Nasal cavity respiratory epithelium epithelial cell of viscerocranial mucosa (primary cell): ENCODE measurements around the gene MTCP1. TPM values are rescaled to one million over a fixed set of nuclear protein-coding genes. Genes with fewer than 3 reads are reported as not detected.

Source experiments
- total RNA-seq: library from RNA; depleted of rRNA; stranded (reverse); fragments of >200 nt; gene quantifications from 2 replicates; pipeline ENCODE4 v1.2.3, GENCODE V29; 2014

The MTCP1 gene, protein sequence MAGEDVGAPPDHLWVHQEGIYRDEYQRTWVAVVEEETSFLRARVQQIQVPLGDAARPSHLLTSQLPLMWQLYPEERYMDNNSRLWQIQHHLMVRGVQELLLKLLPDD
- 12.2 and 22.6 TPM in 2 replicates for total RNA-seq

DNA sequence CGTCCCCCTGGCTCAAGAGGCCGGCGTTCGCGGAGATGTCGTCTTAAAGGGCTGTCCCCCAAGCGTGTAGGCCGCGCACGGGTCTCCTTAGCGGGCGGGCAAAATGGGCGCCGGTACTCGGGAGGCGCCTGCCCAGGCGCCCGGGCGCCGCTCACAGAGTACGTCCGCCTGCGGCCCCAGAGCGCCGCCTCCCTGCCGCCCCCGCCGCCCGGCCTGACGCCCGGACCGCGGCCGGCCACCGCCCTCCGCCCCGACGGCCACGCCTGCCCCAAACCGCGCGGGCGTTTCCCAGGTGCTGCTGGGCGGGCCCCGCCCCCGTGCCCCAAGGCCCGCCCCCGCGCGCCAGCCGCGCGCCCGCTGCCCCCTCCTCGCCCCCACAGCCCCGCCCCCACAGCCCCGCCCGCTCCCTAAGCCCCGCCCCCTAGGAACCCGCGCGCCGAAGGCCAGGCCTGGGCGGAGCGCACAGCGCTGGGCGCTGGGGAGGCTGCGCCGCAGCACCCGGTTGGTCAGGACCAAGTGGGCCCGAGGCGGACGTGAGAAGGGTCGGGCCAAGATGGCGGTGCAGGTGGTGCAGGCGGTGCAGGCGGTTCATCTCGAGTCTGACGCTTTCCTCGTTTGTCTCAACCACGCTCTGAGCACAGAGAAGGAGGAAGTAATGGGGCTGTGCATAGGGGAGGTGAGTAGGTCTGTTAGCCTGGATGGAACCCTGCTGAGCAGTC lies at the start of gene MTCP1, which contains the start of the genes BRCC3 and CMC4:
Gene MTCP1 (minus strand): TSS at position 162 of the 719 bp plus-strand sequence. CDS start 5,126 bp downstream, outside the sequence.
Gene BRCC3 (plus strand): TSS at position 534 of the 719 bp plus-strand sequence. CDS start 20 bp downstream, at position 554.
Gene CMC4 (minus strand): TSS at position 162 of the 719 bp plus-strand sequence. CDS start 7,113 bp downstream, outside the sequence.

DNA sequence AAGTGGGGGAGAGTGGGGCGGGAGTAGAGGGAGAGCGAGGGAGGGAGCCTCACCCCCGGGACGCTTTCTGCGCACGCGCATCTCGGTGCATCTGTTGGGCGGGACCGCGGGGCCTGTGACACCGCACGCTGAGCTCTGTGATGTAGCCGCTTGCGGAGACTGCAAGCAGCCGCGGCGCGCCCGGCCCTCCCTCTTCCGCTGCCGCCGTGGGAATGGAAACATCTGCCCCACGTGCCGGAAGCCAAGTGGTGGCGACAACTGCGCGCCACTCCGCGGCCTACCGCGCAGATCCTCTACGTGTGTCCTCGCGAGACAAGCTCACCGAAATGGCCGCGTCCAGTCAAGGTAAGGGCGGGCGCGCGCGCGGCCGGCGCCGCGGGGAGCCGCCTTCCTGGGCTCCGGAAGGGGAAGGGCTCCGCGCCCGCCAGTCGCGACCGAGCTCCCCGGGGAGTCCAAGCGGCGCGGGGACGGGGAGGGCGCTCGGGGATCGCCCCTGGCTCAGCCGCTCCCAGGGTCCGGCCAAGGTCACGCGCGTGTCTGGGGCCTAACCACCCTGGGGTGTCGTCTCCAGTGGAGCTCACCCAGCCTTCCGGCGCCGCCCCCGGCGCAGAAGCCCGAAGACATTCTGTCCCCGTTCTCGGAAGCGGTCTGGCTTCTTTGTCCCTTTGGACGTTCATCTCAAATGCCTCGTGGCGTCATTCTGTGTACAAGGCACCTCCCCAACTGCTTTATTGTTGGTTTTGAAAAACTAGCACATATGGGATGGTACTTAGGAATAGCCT lies 44.0 kb downstream of the MTCP1 start, which contains the start of gene FUNDC2:
Gene FUNDC2 (plus strand): TSS at position 118 of the 782 bp plus-strand sequence. CDS start 95 bp downstream, at position 213.

DNA sequence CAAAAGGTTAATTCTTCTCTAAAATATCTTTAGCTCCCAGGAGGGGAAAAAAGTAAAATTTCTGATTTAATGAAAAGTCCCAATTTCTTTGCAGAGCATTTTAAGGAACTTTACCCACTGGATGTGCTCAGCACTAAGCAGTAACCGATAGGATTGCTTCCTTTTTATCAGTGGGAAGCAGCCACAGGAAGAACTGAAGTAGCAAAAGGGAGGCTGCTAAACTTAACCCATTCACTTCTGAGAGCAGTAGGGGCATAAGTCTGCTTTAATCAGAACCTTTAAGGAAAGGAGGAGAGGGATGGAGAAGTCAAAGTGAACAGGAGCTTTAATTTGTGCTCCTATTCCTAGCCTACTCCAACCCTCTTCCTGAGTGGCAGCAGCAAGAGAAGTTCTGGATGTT lies 48.4 kb downstream of the MTCP1 start, which contains the start of gene F8:
Gene F8 (minus strand): TSS at position 139 of the 400 bp plus-strand sequence. CDS start 171 bp downstream, outside the sequence.

Other genes starting within 250 kb of the MTCP1 start
- not detected in 2 replicates for gene SMIM9, start 236.5 kb downstream of the MTCP1 start, total RNA-seq
- gene F8A1, start 184.8 kb downstream of the MTCP1 start, total RNA-seq, result 1.4 and 3.1 TPM in 2 replicates
- gene F8, start 48.4 kb downstream of the MTCP1 start, total RNA-seq, result 0.34 and 1.9 TPM in 2 replicates
- gene FUNDC2, start 44.3 kb downstream of the MTCP1 start, total RNA-seq, result 28.0 and 39.5 TPM in 2 replicates
- gene CMC4, start within 50 bp of the MTCP1 start, total RNA-seq, result 9.0 and 20.5 TPM in 2 replicates
- 12.0 and 23.3 TPM in 2 replicates for gene BRCC3, start 372 bp upstream of the MTCP1 start, total RNA-seq
- 44.5 and 69.7 TPM in 2 replicates for gene VBP1, start 145.3 kb upstream of the MTCP1 start, total RNA-seq
- 0.07 and 1.0 TPM in 2 replicates for gene RAB39B, start 193.4 kb upstream of the MTCP1 start, total RNA-seq